ENCODE measurements around the gene CHCHD6.

Gene CHCHD6

DNA sequence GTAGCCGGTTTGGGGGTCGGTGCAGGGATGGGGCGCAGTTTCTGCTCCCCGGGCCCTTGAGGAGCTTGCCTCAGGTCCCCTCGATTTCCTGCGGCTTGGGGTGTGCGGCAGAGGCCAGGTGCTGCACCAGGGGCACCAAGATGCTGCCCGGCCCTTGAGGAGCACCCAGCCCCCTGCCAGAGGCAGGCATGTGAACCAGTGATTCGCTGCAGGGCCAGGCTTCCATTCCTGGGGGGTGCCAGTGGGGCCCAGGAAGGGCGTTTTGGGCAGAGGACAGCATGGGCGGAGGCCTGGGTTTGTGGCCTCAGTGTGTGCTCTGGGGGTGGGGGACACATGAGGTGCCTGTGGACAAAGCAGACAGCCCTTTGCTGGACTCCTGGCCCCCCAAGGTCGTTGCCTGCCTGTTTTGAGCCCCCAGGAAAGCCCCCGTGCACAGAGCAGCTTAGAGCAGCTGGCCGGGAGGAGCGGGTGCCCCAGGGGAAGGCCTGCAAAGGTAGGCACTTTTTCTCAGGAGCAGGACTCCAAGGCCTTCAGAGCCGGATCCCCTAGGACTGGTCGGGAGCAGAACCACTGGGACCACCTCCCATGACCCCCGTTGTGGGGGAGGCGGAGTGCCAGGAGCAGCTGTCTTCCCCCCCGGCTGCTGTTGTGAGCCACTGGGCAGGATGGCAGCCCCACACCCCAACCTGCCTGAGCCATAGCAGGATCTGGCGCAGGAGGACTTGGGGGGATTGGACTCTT is 280.5 kb downstream of the CHCHD6 start:
- Histone ChIP-seq H3K9me3 (ENCODE audit: insufficient read depth, low read length) (no peaks in the 10 kb centered on the region), H3K79me2 (ENCODE audit: low read length) (peaks cover 43% of the 10 kb centered on the region), H3K27me3 (ENCODE audit: low read depth, low read length) (no peaks in the 10 kb centered on the region; the same call in 1 of the 2 replicates), H3K27ac (ENCODE audit: low read length) (no peak overlapping the region), H2AFZ (ENCODE audit: low read depth, low read length) (no peak overlapping the region), H3K4me3 (ENCODE audit: low read length) (peak overlapping the region; percentile 90), H3K36me3 (replicated peaks; ENCODE audit: low read depth, low read length) (no peaks in the 10 kb centered on the region), H3K9ac (ENCODE audit: low read length) (peak overlapping the region; percentile 81), H3K4me1 (ENCODE audit: low read length) (peaks cover 14% of the 10 kb centered on the region), H3K4me2 (ENCODE audit: low read length) (peak overlapping the region; percentile 89), H4K20me1 (ENCODE audit: insufficient read depth, low read length) (peaks cover 48% of the 10 kb centered on the region)
- no peak for TF ChIP-seq EZH2phosphoT487 (IDR thresholded peaks at IDR 0.05; ENCODE audit: low read depth)
- TF ChIP-seq, protein P1, sequence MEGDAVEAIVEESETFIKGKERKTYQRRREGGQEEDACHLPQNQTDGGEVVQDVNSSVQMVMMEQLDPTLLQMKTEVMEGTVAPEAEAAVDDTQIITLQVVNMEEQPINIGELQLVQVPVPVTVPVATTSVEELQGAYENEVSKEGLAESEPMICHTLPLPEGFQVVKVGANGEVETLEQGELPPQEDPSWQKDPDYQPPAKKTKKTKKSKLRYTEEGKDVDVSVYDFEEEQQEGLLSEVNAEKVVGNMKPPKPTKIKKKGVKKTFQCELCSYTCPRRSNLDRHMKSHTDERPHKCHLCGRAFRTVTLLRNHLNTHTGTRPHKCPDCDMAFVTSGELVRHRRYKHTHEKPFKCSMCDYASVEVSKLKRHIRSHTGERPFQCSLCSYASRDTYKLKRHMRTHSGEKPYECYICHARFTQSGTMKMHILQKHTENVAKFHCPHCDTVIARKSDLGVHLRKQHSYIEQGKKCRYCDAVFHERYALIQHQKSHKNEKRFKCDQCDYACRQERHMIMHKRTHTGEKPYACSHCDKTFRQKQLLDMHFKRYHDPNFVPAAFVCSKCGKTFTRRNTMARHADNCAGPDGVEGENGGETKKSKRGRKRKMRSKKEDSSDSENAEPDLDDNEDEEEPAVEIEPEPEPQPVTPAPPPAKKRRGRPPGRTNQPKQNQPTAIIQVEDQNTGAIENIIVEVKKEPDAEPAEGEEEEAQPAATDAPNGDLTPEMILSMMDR (IDR thresholded peaks at IDR 0.05; ENCODE audit: low read depth, low read length), result no peak

DNA sequence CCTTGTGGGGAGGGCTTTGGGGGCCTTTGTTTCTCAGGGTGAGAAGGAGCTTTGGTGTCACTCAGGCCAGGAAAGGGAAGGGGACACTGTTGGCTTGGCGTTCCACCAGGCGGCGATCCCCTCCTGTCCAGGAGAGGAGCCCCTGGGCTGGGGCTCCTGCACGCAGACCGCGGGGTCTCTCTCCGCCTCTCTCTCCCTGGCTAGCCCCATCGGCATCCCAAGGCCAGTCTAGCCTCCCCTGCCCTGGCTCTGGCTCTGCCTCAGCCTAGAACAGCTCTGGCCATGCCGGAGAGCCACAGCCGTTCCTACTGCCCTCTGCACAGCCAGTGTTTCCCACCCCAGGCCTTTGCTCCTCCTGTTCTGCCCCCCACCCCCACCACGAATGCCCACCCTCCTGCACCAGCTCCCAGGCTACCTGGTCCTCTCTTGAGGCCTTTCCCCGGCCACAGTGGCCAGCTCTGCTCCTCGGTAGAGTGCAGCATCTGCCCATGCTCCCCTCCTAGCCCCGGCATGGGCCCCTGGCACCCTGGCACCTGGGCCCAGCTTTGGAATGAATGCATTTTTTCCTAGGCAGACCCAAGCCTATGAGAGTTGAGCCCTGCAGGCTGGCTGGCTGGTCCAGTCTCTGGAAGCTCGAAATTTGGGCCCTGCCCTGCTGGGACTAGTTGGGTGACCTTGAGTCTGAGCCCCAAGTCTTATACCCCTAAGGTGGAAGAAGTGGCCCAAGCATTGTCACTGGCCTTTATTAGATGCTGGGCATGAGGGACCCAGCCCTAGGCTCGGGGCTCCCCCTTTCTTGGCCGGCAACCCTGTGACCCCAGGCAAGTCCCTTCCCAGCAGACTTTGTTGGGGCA is 281.3 kb downstream of the CHCHD6 start:
- H3K27me3 ChIP-seq (ENCODE audit: low read depth, low read length), result no peaks in the 10 kb centered on the region
- H3K9ac ChIP-seq (ENCODE audit: low read length), result no peak overlapping the region
- no peak overlapping the region for H2AFZ ChIP-seq (ENCODE audit: low read depth, low read length)
- peaks cover 14% of the 10 kb centered on the region for H3K4me1 ChIP-seq (ENCODE audit: low read length)
- H3K27ac ChIP-seq (ENCODE audit: low read length), result no peak overlapping the region
- H4K20me1 ChIP-seq (ENCODE audit: insufficient read depth, low read length), result peaks cover 52% of the 10 kb centered on the region
- no peak overlapping the region for H3K4me2 ChIP-seq (ENCODE audit: low read length)
- no peak overlapping the region for H3K4me3 ChIP-seq (ENCODE audit: low read length)
- TF ChIP-seq EZH2phosphoT487 (IDR thresholded peaks at IDR 0.05; ENCODE audit: low read depth), result no peak
- TF ChIP-seq, protein P1 (IDR thresholded peaks at IDR 0.05; ENCODE audit: low read depth, low read length), result no peak
- no peaks in the 10 kb centered on the region for H3K9me3 ChIP-seq (ENCODE audit: insufficient read depth, low read length)
- H3K36me3 ChIP-seq (replicated peaks; ENCODE audit: low read depth, low read length), result no peaks in the 10 kb centered on the region
- peaks cover 46% of the 10 kb centered on the region for H3K79me2 ChIP-seq (ENCODE audit: low read length)

DNA sequence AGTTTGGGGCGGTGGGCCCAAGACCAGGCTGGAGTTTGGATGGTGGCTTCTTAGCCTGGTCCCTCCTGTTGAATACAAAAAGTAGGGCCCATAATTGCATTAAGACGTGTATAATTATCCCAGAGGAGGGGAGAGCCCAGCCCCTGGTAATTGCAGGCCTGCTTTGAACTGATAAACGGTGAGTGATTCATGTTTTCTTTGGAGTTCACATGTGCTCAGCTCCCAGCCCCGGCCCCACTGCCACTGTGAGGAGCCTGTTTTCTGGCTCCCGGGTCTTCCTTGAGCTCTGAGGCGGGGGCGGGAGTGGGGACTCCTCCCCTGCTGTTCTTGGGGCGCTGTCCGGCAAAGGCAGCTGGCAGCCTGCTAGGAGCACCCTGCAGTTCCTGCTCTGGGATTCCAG is 282.0 kb downstream of the CHCHD6 start:
- Histone ChIP-seq H3K36me3 (replicated peaks; ENCODE audit: low read depth, low read length) (no peaks in the 10 kb centered on the region), H4K20me1 (ENCODE audit: insufficient read depth, low read length) (peaks cover 56% of the 10 kb centered on the region), H3K27ac (ENCODE audit: low read length) (no peak overlapping the region), H2AFZ (ENCODE audit: low read depth, low read length) (no peak overlapping the region), H3K27me3 (ENCODE audit: low read depth, low read length) (no peaks in the 10 kb centered on the region), H3K9me3 (ENCODE audit: insufficient read depth, low read length) (no peaks in the 10 kb centered on the region), H3K9ac (ENCODE audit: low read length) (no peak overlapping the region), H3K4me1 (ENCODE audit: low read length) (peaks cover 13% of the 10 kb centered on the region), H3K79me2 (ENCODE audit: low read length) (peaks cover 46% of the 10 kb centered on the region), H3K4me3 (ENCODE audit: low read length) (no peak overlapping the region), H3K4me2 (ENCODE audit: low read length) (no peak overlapping the region)
- no peak for TF ChIP-seq EZH2phosphoT487 (IDR thresholded peaks at IDR 0.05; ENCODE audit: low read depth)
- TF ChIP-seq, protein P1 (IDR thresholded peaks at IDR 0.05; ENCODE audit: low read depth, low read length), result no peak

DNA sequence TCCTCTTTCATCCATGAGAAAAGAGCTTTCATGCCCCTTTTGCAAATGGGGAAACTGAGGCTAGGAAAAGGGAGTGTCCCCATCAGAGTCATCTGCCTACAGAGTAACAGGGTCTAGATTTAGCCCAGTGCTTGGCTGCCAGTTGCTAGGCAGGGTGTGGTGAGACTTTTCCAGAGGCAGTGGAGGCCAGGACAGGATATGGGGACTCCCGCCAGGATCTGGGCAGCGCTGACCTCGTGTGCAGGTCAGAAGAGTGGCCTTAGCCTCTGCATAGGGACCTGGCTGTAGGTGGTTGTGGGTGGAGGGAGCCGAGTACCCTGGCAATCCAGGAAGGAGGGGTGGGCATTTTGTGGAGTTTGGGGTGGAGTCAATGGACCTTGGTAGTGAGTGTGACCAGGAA is 283.1 kb downstream of the CHCHD6 start:
- Histone ChIP-seq H2AFZ (ENCODE audit: low read depth, low read length) (no peak overlapping the region), H3K4me1 (ENCODE audit: low read length) (peaks cover 3% of the 10 kb centered on the region; the same call in 1 of the 2 replicates), H3K4me3 (ENCODE audit: low read length) (no peak overlapping the region), H3K27ac (ENCODE audit: low read length) (no peak overlapping the region), H3K9me3 (ENCODE audit: insufficient read depth, low read length) (no peaks in the 10 kb centered on the region), H3K79me2 (ENCODE audit: low read length) (peaks cover 46% of the 10 kb centered on the region), H3K36me3 (replicated peaks; ENCODE audit: low read depth, low read length) (no peaks in the 10 kb centered on the region), H3K9ac (ENCODE audit: low read length) (no peak overlapping the region), H3K27me3 (ENCODE audit: low read depth, low read length) (no peaks in the 10 kb centered on the region), H4K20me1 (ENCODE audit: insufficient read depth, low read length) (peaks cover 63% of the 10 kb centered on the region), H3K4me2 (ENCODE audit: low read length) (no peak overlapping the region)
- TF ChIP-seq EZH2phosphoT487 (IDR thresholded peaks at IDR 0.05; ENCODE audit: low read depth), result no peak
- TF ChIP-seq, protein P1 (IDR thresholded peaks at IDR 0.05; ENCODE audit: low read depth, low read length), result no peak
